ENCODE data around the gene ZDHHC13. TPM values are rescaled to one million over a fixed set of nuclear protein-coding genes. Genes with fewer than 3 reads are reported as not detected.

ZDHHC13 gene
- total and polyA plus RNA-seq, 2 of the 8 experiments (the other 6 are each of a cell fraction or from before 2014, with no cell fraction given) = 22.4 to 24.1 TPM

GRCh38 chr11:19079643-19080440 lies 37.1 kb upstream of the ZDHHC13 start:
- ChIA-PET POLR2A (ENCODE audit: partially characterized antibody) (interaction anchor here (1.2 to 1.5 kb wide), 2 partner anchors 37 to 161 kb away, joined by 3 read pairs; partner anchors contain the start of gene E2F8), CTCF (ENCODE audit: partially characterized antibody) (interaction anchor here (0.6 to 2.0 kb wide), 7 partner anchors 9 to 473 kb away, joined by 3 to 9 read pairs (median 4); partner anchors contain the start of gene ZDHHC13)
- H3K18ac ChIP-seq (ENCODE audit: extremely low read depth, low read length) = no peak overlapping the region
- H3K4me1 ChIP-seq (replicated peaks in 1 of 4; ENCODE audit: control insufficient read depth in 3 of 4, insufficient read depth in 4 of 4, low read length in 3 of 4) = no peaks in the 10 kb centered on the region
- no peak overlapping the region for H2BK15ac ChIP-seq (ENCODE audit: low read length)
- H3K4ac ChIP-seq (replicated peaks; ENCODE audit: insufficient read length, low read depth, low read length) = no peak overlapping the region
- FAIRE-seq (no peak), DNase-seq (ENCODE audit: low read depth in 1 of 2, low spot score in 2 of 2) (no peak)
- TF ChIP-seq CBX5 (IDR thresholded peaks at IDR 0.05; ENCODE audit: low read depth, low read length) (no peak), TAF1 (IDR thresholded peaks at IDR 0.05; ENCODE audit: low read depth, low read length) (no peak), TCF12 (IDR thresholded peaks at IDR 0.05; ENCODE audit: low read depth, low read length) (no peak)
- no peak overlapping the region for H3K56ac ChIP-seq (replicated peaks; ENCODE audit: insufficient read length, low read depth, low read length)
- H4K5ac ChIP-seq (ENCODE audit: insufficient read length, low read depth, low read length) = no peak overlapping the region
- no peaks in the 10 kb centered on the region for H3K9me3 ChIP-seq (ENCODE audit: insufficient read depth in 2 of 2, low read depth in 1 of 2, low read length in 1 of 2)
- no peak overlapping the region for H2BK5ac ChIP-seq (ENCODE audit: low read depth, low read length)
- no peaks in the 10 kb centered on the region for H3K79me1 ChIP-seq (ENCODE audit: low read depth, low read length)
- H3K23me2 ChIP-seq (ENCODE audit: low read depth, low read length) = no peaks in the 10 kb centered on the region; the same call in 1 of the 2 replicates
- H3K27ac ChIP-seq (ENCODE audit: low read depth, low read length) = no peak overlapping the region
- no peak overlapping the region for H3K4me2 ChIP-seq (ENCODE audit: insufficient read depth in 1 of 2, low read depth in 2 of 2, low read length in 2 of 2)
- H3K9ac ChIP-seq (replicated peaks in 1 of 4; ENCODE audit: extremely low read depth in 1 of 4, low read depth in 3 of 4, low read length in 3 of 4) = no peak overlapping the region
- H3K14ac ChIP-seq (ENCODE audit: insufficient read length) = no peak overlapping the region
- WGBS, 2 experiments (ENCODE audit: extremely low coverage in 1 of 2, insufficient coverage in 1 of 2, insufficient read length in 1 of 2, insufficient replicate concordance in 2 of 2, low coverage in 1 of 2, low lambda C conversion rate in 2 of 2, missing lambda C conversion rate in 1 of 2) = 85% methylated on average over 6 of the region's 6 CpGs; no CpG with 5 or more reads in 1 of the 2 experiments
- no peak overlapping the region for H3K23ac ChIP-seq (ENCODE audit: insufficient read length)
- H2BK12ac ChIP-seq (ENCODE audit: low read depth, low read length) = no peak overlapping the region
- H4K20me1 ChIP-seq (replicated peaks in 1 of 2; ENCODE audit: control insufficient read depth in 1 of 2, insufficient read depth in 2 of 2, low read length in 2 of 2) = no peaks in the 10 kb centered on the region
- H2AK5ac ChIP-seq (ENCODE audit: low read depth, low read length) = no peak overlapping the region
- no peak overlapping the region for H2AFZ ChIP-seq (ENCODE audit: low read length)
- H2BK120ac ChIP-seq (replicated peaks; ENCODE audit: low read depth, low read length) = no peak overlapping the region
- H3K79me2 ChIP-seq (ENCODE audit: control insufficient read depth in 1 of 2, insufficient read depth in 2 of 2, low read length in 2 of 2) = no peaks in the 10 kb centered on the region
- no peaks in the 10 kb centered on the region for H3K27me3 ChIP-seq (replicated peaks in 1 of 4; ENCODE audit: control insufficient read depth in 3 of 4, extremely low read depth in 1 of 4, insufficient read depth in 3 of 4, low read length in 3 of 4)
- no peaks in the 10 kb centered on the region for H3K36me3 ChIP-seq (ENCODE audit: control insufficient read depth in 2 of 4, insufficient read depth in 4 of 4, low read length in 3 of 4)
- no peak overlapping the region for H3K4me3 ChIP-seq (ENCODE audit: extremely low read depth in 1 of 4, insufficient read depth in 2 of 4, low read depth in 3 of 4, low read length in 4 of 4)
- H2BK20ac ChIP-seq (ENCODE audit: low read length) = no peak overlapping the region; the same call in 1 of the 2 replicates
- no peak overlapping the region for H4K91ac ChIP-seq (replicated peaks; ENCODE audit: insufficient read length, low read length)
- no peak overlapping the region for H4K8ac ChIP-seq (ENCODE audit: extremely low read depth, insufficient read depth, low read length)
